Ishikawa (cell line): ENCODE data around the gene GMPPA.

Experiments
- CEBPB ChIP-seq: IDR thresholded peaks from 2 replicates; pipeline ENCODE4 v1.6.1; 2012
- CREB1 ChIP-seq: IDR thresholded peaks from 2 replicates; pipeline ENCODE4 v1.6.1; 2012; ENCODE audit warnings: low read depth
- EGR1 ChIP-seq: IDR thresholded peaks from 2 replicates; pipeline ENCODE4 v1.6.1; 2012
- EP300 ChIP-seq: IDR thresholded peaks from 2 replicates; pipeline ENCODE4 v1.6.1; 2012; ENCODE audit warnings: borderline replicate concordance
- FOXM1 ChIP-seq: IDR thresholded peaks from 2 replicates; pipeline ENCODE4 v1.6.1; 2012; ENCODE audit warnings: low read depth, borderline replicate concordance
- NFIC ChIP-seq: IDR thresholded peaks from 2 replicates; pipeline ENCODE4 v1.6.1; 2012
- RAD21 ChIP-seq: IDR thresholded peaks from 2 replicates; pipeline ENCODE4 v1.6.1; 2012; ENCODE audit warnings: low read depth
- TAF1 ChIP-seq: IDR thresholded peaks from 2 replicates; pipeline ENCODE4 v1.6.1; 2012; ENCODE audit warnings: low read depth, mild to moderate bottlenecking
- TCF12 ChIP-seq: IDR thresholded peaks from 2 replicates; pipeline ENCODE4 v1.6.1; 2012; ENCODE audit warnings: low read depth
- TEAD4 ChIP-seq: IDR thresholded peaks from 2 replicates; pipeline ENCODE4 v1.6.1; 2012
- YY1 ChIP-seq: IDR thresholded peaks from 2 replicates; pipeline ENCODE4 v1.6.1; 2012; ENCODE audit warnings: low read depth
- ZBTB7A ChIP-seq: IDR thresholded peaks from 2 replicates; pipeline ENCODE4 v1.6.1; 2012; ENCODE audit warnings: low read depth
- TF ChIP-seq, protein P1 (sequence below): IDR thresholded peaks from 2 replicates; pipeline ENCODE4 v1.6.1; 2012
- TF ChIP-seq, protein P2 (sequence below): IDR thresholded peaks from 2 replicates; pipeline ENCODE4 v1.6.1; 2012; ENCODE audit warnings: low read depth, mild to moderate bottlenecking
- TF ChIP-seq, protein P3 (sequence below): IDR thresholded peaks from 2 replicates; pipeline ENCODE4 v1.6.1; 2012

GMPPA gene

DNA sequence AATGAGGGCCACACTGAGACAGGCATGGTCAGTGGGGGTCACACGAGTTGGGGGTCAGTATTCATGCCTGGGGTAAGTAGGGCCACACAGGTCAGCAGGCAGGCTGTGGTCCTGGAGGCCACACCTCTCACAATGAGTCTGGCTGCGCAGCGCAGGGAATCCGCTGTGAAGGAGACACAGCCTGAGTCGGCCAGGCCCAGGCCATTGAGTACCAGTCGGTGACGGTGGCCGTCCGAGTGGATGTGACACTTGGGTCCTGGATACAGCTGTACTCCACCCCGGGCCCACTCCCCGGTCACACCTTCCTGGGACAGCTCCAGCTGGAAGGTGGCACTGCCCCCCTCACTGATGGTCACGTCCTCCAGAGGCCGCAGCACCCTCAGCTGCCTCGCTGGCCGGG, 55.7 kb downstream of the GMPPA start:
- TF ChIP-seq, protein P1, sequence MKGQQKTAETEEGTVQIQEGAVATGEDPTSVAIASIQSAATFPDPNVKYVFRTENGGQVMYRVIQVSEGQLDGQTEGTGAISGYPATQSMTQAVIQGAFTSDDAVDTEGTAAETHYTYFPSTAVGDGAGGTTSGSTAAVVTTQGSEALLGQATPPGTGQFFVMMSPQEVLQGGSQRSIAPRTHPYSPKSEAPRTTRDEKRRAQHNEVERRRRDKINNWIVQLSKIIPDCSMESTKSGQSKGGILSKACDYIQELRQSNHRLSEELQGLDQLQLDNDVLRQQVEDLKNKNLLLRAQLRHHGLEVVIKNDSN = no peak
- TF ChIP-seq EGR1 = no peak
- no peak for TF ChIP-seq TCF12
- no peak for TF ChIP-seq TEAD4
- no peak for TF ChIP-seq FOXM1
- no peak for TF ChIP-seq NFIC
- no peak for TF ChIP-seq YY1
- TF ChIP-seq, protein P2, sequence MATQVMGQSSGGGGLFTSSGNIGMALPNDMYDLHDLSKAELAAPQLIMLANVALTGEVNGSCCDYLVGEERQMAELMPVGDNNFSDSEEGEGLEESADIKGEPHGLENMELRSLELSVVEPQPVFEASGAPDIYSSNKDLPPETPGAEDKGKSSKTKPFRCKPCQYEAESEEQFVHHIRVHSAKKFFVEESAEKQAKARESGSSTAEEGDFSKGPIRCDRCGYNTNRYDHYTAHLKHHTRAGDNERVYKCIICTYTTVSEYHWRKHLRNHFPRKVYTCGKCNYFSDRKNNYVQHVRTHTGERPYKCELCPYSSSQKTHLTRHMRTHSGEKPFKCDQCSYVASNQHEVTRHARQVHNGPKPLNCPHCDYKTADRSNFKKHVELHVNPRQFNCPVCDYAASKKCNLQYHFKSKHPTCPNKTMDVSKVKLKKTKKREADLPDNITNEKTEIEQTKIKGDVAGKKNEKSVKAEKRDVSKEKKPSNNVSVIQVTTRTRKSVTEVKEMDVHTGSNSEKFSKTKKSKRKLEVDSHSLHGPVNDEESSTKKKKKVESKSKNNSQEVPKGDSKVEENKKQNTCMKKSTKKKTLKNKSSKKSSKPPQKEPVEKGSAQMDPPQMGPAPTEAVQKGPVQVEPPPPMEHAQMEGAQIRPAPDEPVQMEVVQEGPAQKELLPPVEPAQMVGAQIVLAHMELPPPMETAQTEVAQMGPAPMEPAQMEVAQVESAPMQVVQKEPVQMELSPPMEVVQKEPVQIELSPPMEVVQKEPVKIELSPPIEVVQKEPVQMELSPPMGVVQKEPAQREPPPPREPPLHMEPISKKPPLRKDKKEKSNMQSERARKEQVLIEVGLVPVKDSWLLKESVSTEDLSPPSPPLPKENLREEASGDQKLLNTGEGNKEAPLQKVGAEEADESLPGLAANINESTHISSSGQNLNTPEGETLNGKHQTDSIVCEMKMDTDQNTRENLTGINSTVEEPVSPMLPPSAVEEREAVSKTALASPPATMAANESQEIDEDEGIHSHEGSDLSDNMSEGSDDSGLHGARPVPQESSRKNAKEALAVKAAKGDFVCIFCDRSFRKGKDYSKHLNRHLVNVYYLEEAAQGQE = no peak
- no peak for TF ChIP-seq RAD21
- TF ChIP-seq, protein P3, sequence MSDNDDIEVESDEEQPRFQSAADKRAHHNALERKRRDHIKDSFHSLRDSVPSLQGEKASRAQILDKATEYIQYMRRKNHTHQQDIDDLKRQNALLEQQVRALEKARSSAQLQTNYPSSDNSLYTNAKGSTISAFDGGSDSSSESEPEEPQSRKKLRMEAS = no peak
- no peak for TF ChIP-seq ZBTB7A
- no peak for TF ChIP-seq TAF1
- TF ChIP-seq EP300 = no peak
- TF ChIP-seq CREB1 = no peak
- TF ChIP-seq CEBPB = no peak

DNA sequence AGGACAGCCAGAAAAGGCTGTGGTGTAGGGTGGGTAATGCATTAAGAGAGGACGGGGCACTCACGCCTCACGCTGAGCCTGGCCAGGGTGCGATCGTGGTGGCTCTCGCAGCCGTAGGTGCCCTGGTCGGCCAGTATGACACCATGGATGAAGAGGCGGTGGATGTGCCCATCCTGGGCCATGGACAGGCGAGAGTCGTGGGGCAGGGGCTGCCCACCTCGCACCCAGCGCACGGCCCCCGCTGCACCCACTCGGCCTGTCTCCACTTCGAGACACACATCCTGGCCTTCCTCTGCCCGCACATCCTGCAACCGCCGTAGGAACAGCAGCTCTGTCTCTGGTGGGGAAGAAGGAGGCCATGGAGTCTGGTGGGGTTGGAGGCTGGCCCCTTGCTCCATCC, 57.3 kb downstream of the GMPPA start:
- TF ChIP-seq TEAD4 = no peak
- TF ChIP-seq TAF1 = no peak

DNA sequence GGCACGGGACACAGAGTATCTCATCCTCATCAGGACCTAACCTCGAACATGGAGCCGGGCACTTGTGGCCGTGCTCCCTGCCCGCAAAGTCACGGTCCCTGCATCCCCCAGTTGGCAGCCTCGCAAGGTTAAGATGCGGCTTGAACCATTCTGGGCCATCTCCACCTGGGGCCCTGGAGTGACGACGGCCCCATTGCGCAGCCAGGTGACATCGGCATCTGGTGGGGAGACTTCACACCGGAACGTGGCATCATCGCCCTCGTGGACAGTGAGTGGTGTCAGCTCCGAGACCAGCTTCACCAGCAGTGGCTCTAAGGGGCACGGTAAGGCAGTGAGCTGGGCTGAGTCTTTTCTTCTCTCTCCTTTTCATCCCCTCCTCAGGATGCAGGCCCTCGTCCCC, 57.7 kb downstream of the GMPPA start:
- no peak for TF ChIP-seq YY1
- TF ChIP-seq ZBTB7A = no peak
- TF ChIP-seq CEBPB = no peak
- TF ChIP-seq RAD21 = no peak
- no peak for TF ChIP-seq TAF1
- TF ChIP-seq CREB1 = no peak
- no peak for TF ChIP-seq FOXM1
- TF ChIP-seq NFIC = no peak
- TF ChIP-seq, protein P2 = no peak
- TF ChIP-seq, protein P1 = no peak
- no peak for TF ChIP-seq EGR1
- TF ChIP-seq EP300 = no peak
- TF ChIP-seq, protein P3 = no peak
- no peak for TF ChIP-seq TEAD4
- TF ChIP-seq TCF12 = no peak
